GM18870 (cell line): ENCODE measurements around the gene NBAS.
"Not testable (repeated sequence)": the region's sequence is repeated elsewhere in the genome, so short reads cannot be mapped to it uniquely, and the experiment has no call there.

ENCODE experiments used
- ATAC-seq: cut with Tn5 transposase; IDR thresholded peaks from one replicate; pipeline ENCODE4 v1.9.1; 2021; ENCODE audit warnings: moderate library complexity; ENCODE audit not compliant: unreplicated experiment

The NBAS gene

GRCh38 chr2:15230599-15231192 is 330.4 kb downstream of the NBAS start:
- ATAC-seq: no peak

GRCh38 chr2:15226661-15227060 is 334.5 kb downstream of the NBAS start:
- no peak for ATAC-seq

GRCh38 chr2:15225131-15225530 is 336.0 kb downstream of the NBAS start:
- no peak for ATAC-seq

GRCh38 chr2:15224641-15225040 is 336.5 kb downstream of the NBAS start:
- ATAC-seq: no peak

- peak; percentile 67 for ATAC-seq
Observed at GRCh38 chr2:15223887-15224286, 337.2 kb downstream of the NBAS start.

GRCh38 chr2:15222856-15223255 is 338.3 kb downstream of the NBAS start:
- ATAC-seq: no peak

GRCh38 chr2:15220603-15221002 is 340.5 kb downstream of the NBAS start:
- no peak for ATAC-seq

GRCh38 chr2:15218423-15219086 is 342.6 kb downstream of the NBAS start:
- no peak for ATAC-seq

GRCh38 chr2:15212249-15212648 is 348.9 kb downstream of the NBAS start:
- ATAC-seq: no peak

GRCh38 chr2:15210542-15210941 is 350.6 kb downstream of the NBAS start:
- not testable (repeated sequence) for ATAC-seq

- no peak for ATAC-seq
Observed at GRCh38 chr2:15206419-15206818, 354.7 kb downstream of the NBAS start.

GRCh38 chr2:15205562-15205961 is 355.6 kb downstream of the NBAS start:
- ATAC-seq: no peak

- no peak for ATAC-seq
Observed at GRCh38 chr2:15201009-15201408, 360.1 kb downstream of the NBAS start.

- no peak for ATAC-seq
Observed at GRCh38 chr2:15200581-15200980, 360.6 kb downstream of the NBAS start.

GRCh38 chr2:15198051-15198450 is 363.1 kb downstream of the NBAS start:
- no peak for ATAC-seq

GRCh38 chr2:15195813-15196212 is 365.3 kb downstream of the NBAS start:
- ATAC-seq: no peak

- ATAC-seq: no peak
Observed at GRCh38 chr2:15191789-15192188, 369.3 kb downstream of the NBAS start.

- ATAC-seq: no peak
Observed at GRCh38 chr2:15189216-15189615, 371.9 kb downstream of the NBAS start.

- no peak for ATAC-seq
Observed at GRCh38 chr2:15187702-15188101, 373.4 kb downstream of the NBAS start.

- no peak for ATAC-seq
Observed at GRCh38 chr2:15186118-15186517, 375.0 kb downstream of the NBAS start.

- ATAC-seq: no peak
Observed at GRCh38 chr2:15184491-15184890, 376.6 kb downstream of the NBAS start.

- ATAC-seq: no peak
Observed at GRCh38 chr2:15182275-15182674, 378.9 kb downstream of the NBAS start.
